ENCODE results near the gene ELMOD1. TPM values are rescaled to one million over a fixed set of nuclear protein-coding genes. Genes with fewer than 3 reads are reported as not detected.

ELMOD1 gene
- total RNA-seq, 1 donor, result under 0.01 TPM

GRCh38 chr11:107646783-107647182 lies 55.8 kb downstream of the ELMOD1 start:
- no peaks in the 10 kb centered on the region for H3K36me3 ChIP-seq (ENCODE audit: insufficient read depth, low read length)
- peaks cover 10% of the 10 kb centered on the region for H3K27me3 ChIP-seq (ENCODE audit: insufficient read depth, low read length)
- no peaks in the 10 kb centered on the region for H3K79me2 ChIP-seq (ENCODE audit: insufficient read depth, low read length)
- H3K4me1 ChIP-seq (ENCODE audit: insufficient read depth, low read length), result no peaks in the 10 kb centered on the region
- H4K20me1 ChIP-seq (ENCODE audit: insufficient read depth, low read length), result no peaks in the 10 kb centered on the region
- no peak overlapping the region for H3K4me2 ChIP-seq (ENCODE audit: insufficient read depth, low read length)
- TF ChIP-seq CTCF (IDR thresholded peaks at IDR 0.05; ENCODE audit: extremely low read depth, low read depth, low read length), result no peak
- DNase-seq (ENCODE audit: insufficient read length, low spot score, missing footprints), result no peak
- no peak overlapping the region for H3K27ac ChIP-seq (ENCODE audit: low read depth, low read length)
- H3K4me3 ChIP-seq (ENCODE audit: insufficient read depth, low read length), result no peak overlapping the region
- no peaks in the 10 kb centered on the region for H3K9me3 ChIP-seq (ENCODE audit: low read depth, low read length)
- H2AFZ ChIP-seq (ENCODE audit: low read length), result no peak overlapping the region

- Histone ChIP-seq H3K9me3 (ENCODE audit: low read depth, low read length) (no peaks in the 10 kb centered on the region), H3K36me3 (ENCODE audit: insufficient read depth, low read length) (no peaks in the 10 kb centered on the region), H3K27ac (ENCODE audit: low read depth, low read length) (no peak overlapping the region), H4K20me1 (ENCODE audit: insufficient read depth, low read length) (no peaks in the 10 kb centered on the region), H3K4me1 (ENCODE audit: insufficient read depth, low read length) (no peaks in the 10 kb centered on the region), H3K79me2 (ENCODE audit: insufficient read depth, low read length) (no peaks in the 10 kb centered on the region), H3K27me3 (ENCODE audit: insufficient read depth, low read length) (peaks cover 10% of the 10 kb centered on the region), H2AFZ (ENCODE audit: low read length) (no peak overlapping the region), H3K4me2 (ENCODE audit: insufficient read depth, low read length) (no peak overlapping the region), H3K4me3 (ENCODE audit: insufficient read depth, low read length) (no peak overlapping the region)
- no peak for DNase-seq (ENCODE audit: insufficient read length, low spot score, missing footprints)
- TF ChIP-seq CTCF (IDR thresholded peaks at IDR 0.05; ENCODE audit: extremely low read depth, low read depth, low read length), result no peak
Observed at GRCh38 chr11:107648242-107648641, 57.3 kb downstream of the ELMOD1 start.

GRCh38 chr11:107651672-107652071 lies 60.7 kb downstream of the ELMOD1 start:
- no peak for DNase-seq (ENCODE audit: insufficient read length, low spot score, missing footprints)
- H2AFZ ChIP-seq (ENCODE audit: low read length), result no peak overlapping the region

GRCh38 chr11:107653076-107653475 lies 62.1 kb downstream of the ELMOD1 start:
- Histone ChIP-seq H3K9me3 (ENCODE audit: low read depth, low read length) (no peaks in the 10 kb centered on the region), H4K20me1 (ENCODE audit: insufficient read depth, low read length) (no peaks in the 10 kb centered on the region), H3K4me3 (ENCODE audit: insufficient read depth, low read length) (no peak overlapping the region), H3K79me2 (ENCODE audit: insufficient read depth, low read length) (no peaks in the 10 kb centered on the region), H3K4me2 (ENCODE audit: insufficient read depth, low read length) (no peak overlapping the region), H2AFZ (ENCODE audit: low read length) (no peak overlapping the region), H3K36me3 (ENCODE audit: insufficient read depth, low read length) (no peaks in the 10 kb centered on the region), H3K27ac (ENCODE audit: low read depth, low read length) (no peak overlapping the region), H3K27me3 (ENCODE audit: insufficient read depth, low read length) (peaks cover 8% of the 10 kb centered on the region), H3K4me1 (ENCODE audit: insufficient read depth, low read length) (no peaks in the 10 kb centered on the region)
- DNase-seq (ENCODE audit: insufficient read length, low spot score, missing footprints), result no peak
- no peak for TF ChIP-seq CTCF (IDR thresholded peaks at IDR 0.05; ENCODE audit: extremely low read depth, low read depth, low read length)

More at GRCh38 chr11:107651672-107652071, 60.7 kb downstream of the ELMOD1 start:
- Histone ChIP-seq H3K4me3 (ENCODE audit: insufficient read depth, low read length) (no peak overlapping the region), H3K27me3 (ENCODE audit: insufficient read depth, low read length) (peaks cover 10% of the 10 kb centered on the region), H4K20me1 (ENCODE audit: insufficient read depth, low read length) (no peaks in the 10 kb centered on the region), H3K9me3 (ENCODE audit: low read depth, low read length) (no peaks in the 10 kb centered on the region), H3K4me1 (ENCODE audit: insufficient read depth, low read length) (no peaks in the 10 kb centered on the region), H3K4me2 (ENCODE audit: insufficient read depth, low read length) (no peak overlapping the region), H3K79me2 (ENCODE audit: insufficient read depth, low read length) (no peaks in the 10 kb centered on the region), H3K36me3 (ENCODE audit: insufficient read depth, low read length) (no peaks in the 10 kb centered on the region), H3K27ac (ENCODE audit: low read depth, low read length) (no peak overlapping the region)
- no peak for TF ChIP-seq CTCF (IDR thresholded peaks at IDR 0.05; ENCODE audit: extremely low read depth, low read depth, low read length)

Data from osteoblast (primary cell).